Astrocyte of the spinal cord (primary cell): ENCODE measurements around the gene LILRB5.

Source experiments
- DNase-seq: peaks from one replicate; pipeline ENCODE4 v3.0.0; 2011; ENCODE audit warnings: low read depth, low spot score
- H3K4me3 ChIP-seq: 2 replicates; pipeline ENCODE4 v1.5.1; 2011; ENCODE audit warnings: low read depth, mild to moderate bottlenecking, low read length, moderate library complexity
- in situ Hi-C: cut with HindIII; loops from 2 replicates; pipeline ENCODE4 v1.10.0; 2017; ENCODE audit warnings: low sequenced_read_pairs
- TF ChIP-seq, protein P1 (sequence below): IDR thresholded peaks from 2 replicates; pipeline ENCODE4 v1.5.1; 2012; ENCODE audit warnings: low read depth, mild to moderate bottlenecking, low read length, inconsistent platforms

The LILRB5 gene

DNA sequence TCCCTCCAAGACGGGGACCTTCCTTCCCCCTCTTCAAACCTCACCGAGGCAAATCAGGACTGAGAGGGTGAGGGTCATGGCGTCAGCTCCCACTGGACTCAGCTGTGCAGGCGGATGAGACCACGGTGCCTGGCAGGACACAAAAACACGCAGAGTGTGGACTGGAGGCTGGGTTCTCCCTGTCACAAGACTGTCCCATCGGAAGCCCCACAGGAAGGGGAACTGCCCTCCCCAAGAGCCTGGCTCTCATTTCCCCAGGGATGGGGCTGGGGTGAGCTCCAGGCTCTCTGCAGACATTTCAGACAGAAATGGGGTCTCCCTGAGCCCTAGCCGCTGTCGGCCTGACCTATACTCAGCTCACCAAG is at the start of gene LILRB5:
Gene LILRB5, minus strand, starts transcription at position 158 of the 365 bp plus-strand sequence. Its CDS starts 80 bp downstream, at position 78.
- no peak within 1 kb of the TSS for H3K4me3 ChIP-seq
- TF ChIP-seq, protein P1, sequence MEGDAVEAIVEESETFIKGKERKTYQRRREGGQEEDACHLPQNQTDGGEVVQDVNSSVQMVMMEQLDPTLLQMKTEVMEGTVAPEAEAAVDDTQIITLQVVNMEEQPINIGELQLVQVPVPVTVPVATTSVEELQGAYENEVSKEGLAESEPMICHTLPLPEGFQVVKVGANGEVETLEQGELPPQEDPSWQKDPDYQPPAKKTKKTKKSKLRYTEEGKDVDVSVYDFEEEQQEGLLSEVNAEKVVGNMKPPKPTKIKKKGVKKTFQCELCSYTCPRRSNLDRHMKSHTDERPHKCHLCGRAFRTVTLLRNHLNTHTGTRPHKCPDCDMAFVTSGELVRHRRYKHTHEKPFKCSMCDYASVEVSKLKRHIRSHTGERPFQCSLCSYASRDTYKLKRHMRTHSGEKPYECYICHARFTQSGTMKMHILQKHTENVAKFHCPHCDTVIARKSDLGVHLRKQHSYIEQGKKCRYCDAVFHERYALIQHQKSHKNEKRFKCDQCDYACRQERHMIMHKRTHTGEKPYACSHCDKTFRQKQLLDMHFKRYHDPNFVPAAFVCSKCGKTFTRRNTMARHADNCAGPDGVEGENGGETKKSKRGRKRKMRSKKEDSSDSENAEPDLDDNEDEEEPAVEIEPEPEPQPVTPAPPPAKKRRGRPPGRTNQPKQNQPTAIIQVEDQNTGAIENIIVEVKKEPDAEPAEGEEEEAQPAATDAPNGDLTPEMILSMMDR = no peak
- DNase-seq = no peak
- in situ Hi-C loops = no loop called here

DNA sequence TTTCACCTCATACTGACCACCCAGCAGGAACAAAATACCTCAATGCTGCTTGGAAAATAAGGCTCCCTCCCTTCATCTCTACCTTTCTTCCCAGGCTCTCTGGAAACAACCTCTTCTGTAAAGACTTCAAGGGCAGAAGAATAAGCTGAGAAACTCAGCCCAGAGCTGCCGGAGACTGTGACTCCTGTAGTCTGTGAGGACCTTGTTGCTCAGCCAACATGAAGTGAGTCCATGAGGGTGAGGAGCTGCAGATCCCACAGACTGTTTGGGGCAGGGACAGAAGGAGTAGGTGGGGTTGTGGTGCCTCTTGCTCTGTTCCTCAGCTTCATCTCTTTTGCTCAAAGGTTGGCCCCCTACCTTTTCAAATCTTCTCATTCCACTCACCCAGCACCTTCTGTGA is 48.1 kb upstream of the LILRB5 start:
- no peak overlapping the region for H3K4me3 ChIP-seq
- TF ChIP-seq, protein P1 = no peak
- no peak for DNase-seq
- in situ Hi-C loops = no loop called here

GRCh38 chr19:54302257-54302656 is 45.2 kb upstream of the LILRB5 start:
- H3K4me3 ChIP-seq = no peak overlapping the region
- no peak for DNase-seq
- TF ChIP-seq, protein P1 = no peak
- in situ Hi-C loops = no loop called here

DNA sequence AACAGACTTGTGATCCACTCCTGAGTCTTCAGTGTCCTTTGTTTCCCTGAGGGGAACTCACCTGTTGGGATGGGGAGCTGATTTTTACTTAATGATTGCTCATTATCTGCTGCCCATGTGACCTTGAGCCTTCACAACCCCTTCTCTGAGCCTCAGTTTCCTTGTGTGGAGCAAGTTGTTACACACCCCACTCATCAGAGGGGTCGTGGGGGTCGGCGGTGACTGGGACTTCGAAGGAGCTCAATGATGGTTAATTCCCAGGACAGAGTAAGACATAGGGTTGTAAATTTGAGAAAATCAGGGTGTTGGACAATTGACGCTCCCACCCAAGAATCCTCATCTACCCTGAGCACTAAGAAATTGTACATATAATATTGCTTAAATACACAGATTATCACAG is 42.4 kb upstream of the LILRB5 start:
- in situ Hi-C loops = no loop called here

DNA sequence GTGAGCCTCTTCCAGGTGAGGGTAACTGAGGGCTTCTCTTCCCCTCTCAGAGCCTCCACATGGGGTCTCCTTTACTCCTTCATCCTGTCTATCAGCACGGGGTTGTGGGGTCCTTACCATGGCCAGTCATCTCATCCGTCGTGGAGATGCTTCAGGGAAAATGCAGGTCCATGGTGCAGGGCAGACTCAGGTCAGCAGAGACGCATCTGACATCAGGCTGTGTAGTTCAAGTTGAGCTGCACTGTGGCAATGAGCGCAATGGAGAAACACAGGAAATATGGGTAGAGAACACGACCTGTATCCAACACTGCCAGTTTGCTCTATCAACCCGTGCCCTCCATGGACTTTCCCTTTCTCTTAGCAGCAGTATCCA is 42.0 kb upstream of the LILRB5 start:
- in situ Hi-C loops = no loop called here
- DNase-seq = no peak
- no peak overlapping the region for H3K4me3 ChIP-seq
- TF ChIP-seq, protein P1 = no peak

More for the DNA sequence above, 42.4 kb upstream of the LILRB5 start:
- TF ChIP-seq, protein P1 = no peak
- H3K4me3 ChIP-seq = no peak overlapping the region
- DNase-seq = no peak

GRCh38 chr19:54298357-54299125 is 41.5 kb upstream of the LILRB5 start:
- no peak for DNase-seq
- in situ Hi-C loops = no loop called here
- TF ChIP-seq, protein P1 = no peak
- no peak overlapping the region for H3K4me3 ChIP-seq
